ENCODE results near the gene ACOX3.

DNA sequence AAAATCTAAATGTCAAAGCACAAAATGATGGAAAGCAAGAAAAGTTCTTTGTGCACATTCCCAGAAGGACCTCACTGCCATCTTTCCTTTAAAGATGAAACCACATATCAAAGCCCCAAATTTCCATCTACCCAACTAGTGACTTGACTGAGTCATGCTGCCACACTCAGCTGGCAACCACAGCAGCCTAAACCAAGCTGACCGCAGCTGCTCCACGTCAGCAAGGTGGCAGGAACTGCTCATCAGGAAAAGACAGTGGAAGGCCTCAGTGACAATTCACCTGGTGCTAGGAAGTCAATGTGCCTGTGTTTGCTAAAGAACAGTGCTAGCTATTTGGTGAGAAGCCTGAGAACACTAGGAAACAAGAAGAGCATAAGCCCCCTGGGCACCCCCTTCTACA, 26.1 kb downstream of the ACOX3 start:
- TF ChIP-seq FOXK1 (CRISPR knock-in tag; IDR thresholded peaks at IDR 0.05; ENCODE audit: borderline replicate concordance) (no peak), C11orf30 (IDR thresholded peaks at IDR 0.05; ENCODE audit: low read depth) (no peak), CTCF (IDR thresholded peaks at IDR 0.05 in 2 of 3, conservative IDR thresholded peaks at IDR 0.05 in 1 of 3; ENCODE audit: insufficient read depth in 2 of 3, low read depth in 1 of 3, low read length in 3 of 3) (no peak), POLR2A (conservative IDR thresholded peaks at IDR 0.05) (no peak), REST (IDR thresholded peaks at IDR 0.05; ENCODE audit: borderline replicate concordance) (no peak), REST (CRISPR knock-in tag; IDR thresholded peaks at IDR 0.05; ENCODE audit: low read depth) (no peak), CTBP1 (IDR thresholded peaks at IDR 0.05; ENCODE audit: borderline replicate concordance) (no peak), EP300 (IDR thresholded peaks at IDR 0.05; ENCODE audit: low read length) (no peak), PCBP1 (IDR thresholded peaks at IDR 0.05; ENCODE audit: low read depth, low read length, poor library complexity, severe bottlenecking) (no peak), CBX5 (IDR thresholded peaks at IDR 0.05; ENCODE audit: borderline replicate concordance, low read depth) (no peak)
- TF ChIP-seq, protein P1, sequence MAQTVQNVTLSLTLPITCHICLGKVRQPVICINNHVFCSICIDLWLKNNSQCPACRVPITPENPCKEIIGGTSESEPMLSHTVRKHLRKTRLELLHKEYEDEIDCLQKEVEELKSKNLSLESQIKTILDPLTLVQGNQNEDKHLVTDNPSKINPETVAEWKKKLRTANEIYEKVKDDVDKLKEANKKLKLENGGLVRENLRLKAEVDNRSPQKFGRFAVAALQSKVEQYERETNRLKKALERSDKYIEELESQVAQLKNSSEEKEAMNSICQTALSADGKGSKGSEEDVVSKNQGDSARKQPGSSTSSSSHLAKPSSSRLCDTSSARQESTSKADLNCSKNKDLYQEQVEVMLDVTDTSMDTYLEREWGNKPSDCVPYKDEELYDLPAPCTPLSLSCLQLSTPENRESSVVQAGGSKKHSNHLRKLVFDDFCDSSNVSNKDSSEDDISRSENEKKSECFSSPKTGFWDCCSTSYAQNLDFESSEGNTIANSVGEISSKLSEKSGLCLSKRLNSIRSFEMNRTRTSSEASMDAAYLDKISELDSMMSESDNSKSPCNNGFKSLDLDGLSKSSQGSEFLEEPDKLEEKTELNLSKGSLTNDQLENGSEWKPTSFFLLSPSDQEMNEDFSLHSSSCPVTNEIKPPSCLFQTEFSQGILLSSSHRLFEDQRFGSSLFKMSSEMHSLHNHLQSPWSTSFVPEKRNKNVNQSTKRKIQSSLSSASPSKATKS (CRISPR knock-in tag; IDR thresholded peaks at IDR 0.05) = no peak
- TF ChIP-seq, protein P2, sequence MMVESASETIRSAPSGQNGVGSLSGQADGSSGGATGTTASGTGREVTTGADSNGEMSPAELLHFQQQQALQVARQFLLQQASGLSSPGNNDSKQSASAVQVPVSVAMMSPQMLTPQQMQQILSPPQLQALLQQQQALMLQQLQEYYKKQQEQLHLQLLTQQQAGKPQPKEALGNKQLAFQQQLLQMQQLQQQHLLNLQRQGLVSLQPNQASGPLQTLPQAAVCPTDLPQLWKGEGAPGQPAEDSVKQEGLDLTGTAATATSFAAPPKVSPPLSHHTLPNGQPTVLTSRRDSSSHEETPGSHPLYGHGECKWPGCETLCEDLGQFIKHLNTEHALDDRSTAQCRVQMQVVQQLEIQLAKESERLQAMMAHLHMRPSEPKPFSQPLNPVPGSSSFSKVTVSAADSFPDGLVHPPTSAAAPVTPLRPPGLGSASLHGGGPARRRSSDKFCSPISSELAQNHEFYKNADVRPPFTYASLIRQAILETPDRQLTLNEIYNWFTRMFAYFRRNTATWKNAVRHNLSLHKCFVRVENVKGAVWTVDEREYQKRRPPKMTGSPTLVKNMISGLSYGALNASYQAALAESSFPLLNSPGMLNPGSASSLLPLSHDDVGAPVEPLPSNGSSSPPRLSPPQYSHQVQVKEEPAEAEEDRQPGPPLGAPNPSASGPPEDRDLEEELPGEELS (CRISPR knock-in tag; IDR thresholded peaks at IDR 0.05; ENCODE audit: borderline replicate concordance) = no peak

Data from K562 (cell line).